Renal cortex interstitium (tissue), 11 donors: ENCODE measurements around the gene ARL8A. TPM values are rescaled to one million over a fixed set of nuclear protein-coding genes. Genes with fewer than 3 reads are reported as not detected.

ENCODE experiments used
- DNase-seq, 11 donors: peaks; one replicate each; pipeline ENCODE4 v3.0.0-alpha.2; 2013; ENCODE audit warnings: low read depth in 9 of 11, low spot score in 4 of 11; ENCODE audit errors: extremely low read depth in 1 of 11
- polyA plus RNA-seq, 3 donors: library from polyadenylated mRNA; unstranded; fragments of 120-200 nt; gene quantifications; one replicate each; pipeline ENCODE4 v1.2.1, GENCODE V29; 2013; ENCODE audit not compliant: insufficient read length in 3 of 3

The ARL8A gene
- polyA plus RNA-seq, 3 donors: 41.4 to 43.3 (median 42.3) TPM

GRCh38 chr1:202163281-202164270, 19.0 kb upstream of the ARL8A start:
- DNase-seq: no peak

GRCh38 chr1:202162418-202163280, 18.1 kb upstream of the ARL8A start:
- no peak for DNase-seq

- DNase-seq: no peak
These were observed 17.5 kb upstream of the ARL8A start for GRCh38 chr1:202162047-202162417.

GRCh38 chr1:202161151-202162046, 16.9 kb upstream of the ARL8A start:
- DNase-seq: no peak

- DNase-seq: no peak
These were observed 15.9 kb upstream of the ARL8A start, which contains the start of gene PTPN7 for GRCh38 chr1:202160377-202160940. PTPN7 (minus strand) TSS chr1:202160602; CDS start chr1:202159402, 1,200 bp downstream.

GRCh38 chr1:202159534-202160371, 15.2 kb upstream of the ARL8A start:
- DNase-seq: no peak

GRCh38 chr1:202158810-202159533, 14.4 kb upstream of the ARL8A start:
- no peak for DNase-seq

GRCh38 chr1:202157945-202158344, 13.4 kb upstream of the ARL8A start:
- no peak for DNase-seq

GRCh38 chr1:202156590-202156989, 12.1 kb upstream of the ARL8A start:
- no peak for DNase-seq

- no peak for DNase-seq
These were observed 11.0 kb upstream of the ARL8A start for GRCh38 chr1:202155478-202156021.

- peak in 8 of 11 donors; percentile 55 to 78 (median 63) for DNase-seq
These were observed 10.4 kb upstream of the ARL8A start for GRCh38 chr1:202154766-202155477.

GRCh38 chr1:202154148-202154765, 9.7 kb upstream of the ARL8A start:
- no peak for DNase-seq

- DNase-seq: no peak
These were observed 8.7 kb upstream of the ARL8A start for GRCh38 chr1:202153284-202153683.

- DNase-seq: no peak
These were observed 7.9 kb upstream of the ARL8A start for GRCh38 chr1:202152399-202152798.

GRCh38 chr1:202151045-202151444, 6.5 kb upstream of the ARL8A start:
- no peak for DNase-seq

GRCh38 chr1:202150602-202151001, 6.1 kb upstream of the ARL8A start:
- no peak for DNase-seq
